Esophagus muscularis mucosa (tissue), 4 donors: ENCODE results near the gene GRAMD4. TPM values are rescaled to one million over a fixed set of nuclear protein-coding genes. Genes with fewer than 3 reads are reported as not detected.

Experiments used
- DNase-seq: peaks from one replicate; pipeline ENCODE4 v3.0.0-alpha.2; 2017; ENCODE audit errors: extremely low spot score
- H3K27ac ChIP-seq, 4 donors: fragments of 200-600 bp; sonication (generic); replicated peaks in 1 of 4; 1 replicate in 3 of 4; 2 replicates in 1 of 4; pipeline ENCODE4 v1.5.1; 2016 to 2019; ENCODE audit warnings: mild to moderate bottlenecking in 1 of 4
- H3K27me3 ChIP-seq, 4 donors: fragments of 200-600 bp; sonication (generic); one replicate each; pipeline versions ENCODE4 v1.5.1 to v1.6.0; 2016 to 2019
- H3K36me3 ChIP-seq, 4 donors: fragments of 200-600 bp; sonication (generic); one replicate each; pipeline ENCODE4 v1.5.1; 2016 to 2019
- H3K4me1 ChIP-seq, 4 donors: fragments of 200-600 bp; sonication (generic); one replicate each; pipeline ENCODE4 v1.5.1; 2016 to 2019
- H3K4me3 ChIP-seq, 4 donors: fragments of 200-600 bp; sonication (generic); 1 replicate in 2 of 4; 2 replicates in 2 of 4; pipeline ENCODE4 v1.5.1; 2016 to 2019; ENCODE audit warnings: mild to moderate bottlenecking in 4 of 4, moderate library complexity in 1 of 4
- H3K9me3 ChIP-seq, 4 donors: fragments of 200-600 bp; sonication (generic); 1 replicate in 3 of 4; 2 replicates in 1 of 4; pipeline ENCODE4 v1.5.1; 2016 to 2019
- EP300 ChIP-seq: sonication (generic); formaldehyde crosslinking; IDR thresholded peaks from one replicate; pipeline ENCODE4 v1.6.1; 2017; ENCODE audit warnings: antibody characterized with exemption
- POLR2A ChIP-seq: fragments of 450-650 bp; IDR thresholded peaks from one replicate; pipeline ENCODE4 v1.6.1; 2017; ENCODE audit warnings: antibody characterized with exemption, moderate library complexity, mild to moderate bottlenecking, low read depth
- POLR2AphosphoS5 ChIP-seq, 2 donors: sonication (generic); formaldehyde crosslinking; IDR thresholded peaks; one replicate each; pipeline ENCODE4 v1.6.1; 2017; ENCODE audit warnings: antibody characterized with exemption in 2 of 2
- WGBS: methylation state at CpG from one replicate; pipeline ENCODE4 v1.1.5; 2018; 5-methylcytosine and 5-hydroxymethylcytosine counted together
- intact Hi-C: fragments of 100-400 bp; cut with DNase I; formaldehyde crosslinking; loops from one replicate; pipeline ENCODE4 v1.15.1; 2023
- total RNA-seq, 4 donors: library from RNA; depleted of rRNA; stranded (reverse); fragments of >200 nt; gene quantifications; one replicate each; pipeline versions ENCODE4 v1.1.0 to v1.2.1, GENCODE V29; 2016
- TF ChIP-seq, protein P1 (sequence below), 3 experiments: fragments of 200-600 bp in 2 of 3; fragments of 450-650 bp in 1 of 3; sonication (generic) in 2 of 3; IDR thresholded peaks; one replicate each; pipeline ENCODE4 v1.5.1; 2017 to 2019; ENCODE audit warnings: antibody characterized with exemption in 3 of 3, mild to moderate bottlenecking in 2 of 3, moderate library complexity in 1 of 3

The GRAMD4 gene
- total RNA-seq, 4 donors from 2014 or later, result 20.0 to 126 (median 63.8) TPM

DNA sequence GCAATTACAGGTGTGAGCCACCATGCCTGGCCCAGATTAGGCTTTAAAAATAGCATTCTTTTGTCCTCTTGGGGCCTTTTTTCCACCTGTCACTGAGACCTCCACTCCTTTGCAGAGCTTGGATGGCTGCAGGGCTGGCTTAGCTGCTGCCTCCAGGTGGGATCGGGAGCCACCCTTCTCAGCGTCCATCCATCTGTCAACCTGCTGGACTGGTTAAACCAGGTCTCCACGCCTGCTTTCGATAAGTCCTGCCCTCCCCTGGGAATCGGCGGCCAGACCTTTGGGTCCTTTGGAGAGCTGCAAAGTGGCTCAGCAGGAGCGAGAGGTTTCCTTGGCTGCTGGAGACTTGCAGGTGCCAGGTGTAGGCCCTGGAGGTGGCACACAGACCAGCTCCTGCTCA, 23.4 kb upstream of the GRAMD4 start:
- 97% methylated on average over 7 of the region's 7 CpGs for WGBS
- TF ChIP-seq POLR2AphosphoS5 (IDR thresholded peaks at IDR 0.05) (no peak), POLR2A (no peak), EP300 (no peak)
- TF ChIP-seq, protein P1, sequence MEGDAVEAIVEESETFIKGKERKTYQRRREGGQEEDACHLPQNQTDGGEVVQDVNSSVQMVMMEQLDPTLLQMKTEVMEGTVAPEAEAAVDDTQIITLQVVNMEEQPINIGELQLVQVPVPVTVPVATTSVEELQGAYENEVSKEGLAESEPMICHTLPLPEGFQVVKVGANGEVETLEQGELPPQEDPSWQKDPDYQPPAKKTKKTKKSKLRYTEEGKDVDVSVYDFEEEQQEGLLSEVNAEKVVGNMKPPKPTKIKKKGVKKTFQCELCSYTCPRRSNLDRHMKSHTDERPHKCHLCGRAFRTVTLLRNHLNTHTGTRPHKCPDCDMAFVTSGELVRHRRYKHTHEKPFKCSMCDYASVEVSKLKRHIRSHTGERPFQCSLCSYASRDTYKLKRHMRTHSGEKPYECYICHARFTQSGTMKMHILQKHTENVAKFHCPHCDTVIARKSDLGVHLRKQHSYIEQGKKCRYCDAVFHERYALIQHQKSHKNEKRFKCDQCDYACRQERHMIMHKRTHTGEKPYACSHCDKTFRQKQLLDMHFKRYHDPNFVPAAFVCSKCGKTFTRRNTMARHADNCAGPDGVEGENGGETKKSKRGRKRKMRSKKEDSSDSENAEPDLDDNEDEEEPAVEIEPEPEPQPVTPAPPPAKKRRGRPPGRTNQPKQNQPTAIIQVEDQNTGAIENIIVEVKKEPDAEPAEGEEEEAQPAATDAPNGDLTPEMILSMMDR (IDR thresholded peaks at IDR 0.05), result no peak

DNA sequence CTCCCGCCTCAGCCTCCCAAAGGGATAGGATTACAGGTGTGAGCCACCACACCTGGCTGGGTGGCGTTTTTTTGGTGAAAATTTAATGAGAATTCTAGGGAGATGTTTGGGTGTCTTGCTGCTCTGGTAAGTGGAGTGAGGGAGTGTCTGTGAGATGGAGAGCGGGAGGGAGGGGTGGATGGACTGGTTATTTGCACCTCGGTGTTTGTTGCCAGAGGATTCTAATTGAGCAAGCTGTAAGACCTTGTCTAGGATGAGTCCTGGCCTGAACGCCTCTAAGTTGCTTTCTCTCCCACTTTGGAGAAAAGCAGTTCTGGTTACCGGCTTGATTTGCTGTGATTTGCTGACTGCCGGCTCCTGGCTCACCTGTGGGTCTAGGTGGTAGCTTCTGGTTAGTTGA, 22.0 kb upstream of the GRAMD4 start:
- 97% methylated on average over 7 of the region's 7 CpGs for WGBS
- DNase-seq, result no peak
- H3K27ac ChIP-seq, result no peak overlapping the region
- intact Hi-C loops, result no loop called here
- H3K4me1 ChIP-seq, result peaks cover 14 to 41% (median 31%) of the 10 kb centered on the region in 4 donors
- no peaks in the 10 kb centered on the region for H3K36me3 ChIP-seq
- TF ChIP-seq POLR2AphosphoS5 (IDR thresholded peaks at IDR 0.05) (no peak), EP300 (no peak), POLR2A (no peak)
- TF ChIP-seq, protein P1 (IDR thresholded peaks at IDR 0.05), result no peak
- no peaks in the 10 kb centered on the region for H3K9me3 ChIP-seq
- H3K27me3 ChIP-seq, result no peaks in the 10 kb centered on the region
- no peak overlapping the region for H3K4me3 ChIP-seq

More for the DNA sequence above, 23.4 kb upstream of the GRAMD4 start:
- Histone ChIP-seq H3K4me3 (no peak overlapping the region), H3K9me3 (no peaks in the 10 kb centered on the region), H3K27me3 (no peaks in the 10 kb centered on the region), H3K4me1 (peaks cover 24 to 55% (median 45%) of the 10 kb centered on the region in 4 donors), H3K27ac (peak overlapping the region in 1 of 4 donors; percentile 3), H3K36me3 (no peaks in the 10 kb centered on the region)
- no peak for DNase-seq
- intact Hi-C loops, result no loop called here

DNA sequence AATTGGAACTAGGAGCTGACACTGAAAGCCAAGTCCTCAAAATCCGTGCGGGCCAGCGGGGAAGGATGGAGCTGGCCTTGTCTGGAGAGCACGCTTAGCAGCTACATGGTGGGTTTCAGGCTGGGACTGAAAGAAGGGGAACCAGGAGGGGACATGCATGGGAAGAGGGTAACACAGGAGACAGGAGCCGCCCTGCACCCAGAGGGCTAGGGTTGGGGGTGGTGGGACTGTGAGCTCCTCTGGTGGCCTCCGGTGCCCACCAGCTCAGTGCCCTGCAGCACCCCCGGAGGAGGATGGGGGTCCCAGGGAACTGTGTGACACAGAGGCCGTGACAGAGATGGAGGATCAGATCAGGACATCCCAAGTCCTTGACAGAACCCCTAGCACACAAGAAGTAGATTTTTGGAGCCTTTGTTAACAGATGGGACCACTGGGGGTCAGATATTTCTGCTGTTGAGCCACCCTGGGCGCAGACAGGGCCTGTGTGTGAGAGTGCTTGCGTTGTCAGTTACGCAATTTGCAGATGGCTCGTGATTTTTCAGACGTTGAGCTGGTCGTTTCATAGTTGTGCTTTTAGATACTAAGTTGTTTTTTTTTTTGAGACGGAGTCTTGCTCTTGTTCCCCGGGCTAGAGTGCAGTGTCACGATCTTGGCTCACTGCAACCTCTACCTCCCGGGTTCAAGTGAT, 21.3 kb upstream of the GRAMD4 start:
- WGBS, result 79% methylated on average over 18 of the region's 18 CpGs
- Histone ChIP-seq H3K36me3 (no peaks in the 10 kb centered on the region), H3K9me3 (no peaks in the 10 kb centered on the region), H3K27ac (no peak overlapping the region), H3K4me1 (peaks cover 14 to 35% (median 28%) of the 10 kb centered on the region in 4 donors), H3K4me3 (no peak overlapping the region), H3K27me3 (no peaks in the 10 kb centered on the region)
- intact Hi-C loops, result no loop called here
- no peak for DNase-seq
- TF ChIP-seq POLR2AphosphoS5 (IDR thresholded peaks at IDR 0.05) (no peak), EP300 (no peak), POLR2A (no peak)
- TF ChIP-seq, protein P1 (IDR thresholded peaks at IDR 0.05), result no peak

DNA sequence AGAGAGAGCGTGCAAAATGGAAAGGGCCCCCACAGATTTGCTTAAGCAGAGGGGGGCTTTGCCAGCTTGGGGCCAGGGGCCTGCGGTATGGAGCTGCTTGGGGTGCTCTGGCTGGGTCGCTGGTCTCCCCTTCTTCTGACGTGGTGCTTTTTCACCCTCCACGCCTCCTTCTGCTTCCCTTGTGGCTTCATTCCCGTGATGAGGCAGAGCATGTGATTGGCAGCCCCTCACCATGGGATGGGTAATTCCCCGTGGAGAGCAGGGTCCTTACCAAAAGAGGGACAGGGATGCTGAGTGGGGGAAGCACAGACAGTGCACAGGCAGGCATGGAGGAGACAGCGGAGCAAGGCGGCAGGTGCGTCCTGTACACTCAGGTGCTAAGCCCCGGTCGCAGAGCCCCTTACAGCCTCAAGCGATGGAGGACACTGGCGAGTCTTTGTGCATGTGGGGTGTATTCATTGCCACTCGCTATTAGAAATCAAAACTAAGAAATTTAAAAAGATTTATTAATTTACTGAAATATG, 19.9 kb upstream of the GRAMD4 start:
- peaks cover 14 to 27% (median 20%) of the 10 kb centered on the region in 4 donors for H3K4me1 ChIP-seq
- 82% methylated on average over 15 of the region's 15 CpGs for WGBS

More for the DNA sequence above, 19.9 kb upstream of the GRAMD4 start:
- H3K27ac ChIP-seq, result no peak overlapping the region
- intact Hi-C loops, result no loop called here
- no peaks in the 10 kb centered on the region for H3K27me3 ChIP-seq
- DNase-seq, result no peak
- H3K36me3 ChIP-seq, result no peaks in the 10 kb centered on the region
- TF ChIP-seq POLR2A (no peak), EP300 (no peak), POLR2AphosphoS5 (IDR thresholded peaks at IDR 0.05) (no peak)
- TF ChIP-seq, protein P1 (IDR thresholded peaks at IDR 0.05), result no peak
- no peak overlapping the region for H3K4me3 ChIP-seq
- no peaks in the 10 kb centered on the region for H3K9me3 ChIP-seq
